Testis (tissue), 3 donors: ENCODE measurements around the gene NFATC2. TPM values are rescaled to one million over a fixed set of nuclear protein-coding genes. Genes with fewer than 3 reads are reported as not detected.

Source experiments
- DNase-seq: peaks from one replicate; pipeline ENCODE4 v3.0.0-alpha.2; 2019
- H3K27ac ChIP-seq, 2 donors: fragments of 200-600 bp; sonication (generic); one replicate each; pipeline ENCODE4 v1.5.1; 2019
- H3K27me3 ChIP-seq: fragments of 200-600 bp; sonication (generic); one replicate; pipeline ENCODE4 v1.5.1; 2019
- H3K36me3 ChIP-seq: fragments of 200-600 bp; sonication (generic); one replicate; pipeline ENCODE4 v1.5.1; 2017; ENCODE audit warnings: low read depth; ENCODE audit errors: missing control alignments
- H3K4me1 ChIP-seq: fragments of 200-600 bp; sonication (generic); one replicate; pipeline ENCODE4 v1.5.1; 2019
- H3K4me3 ChIP-seq, 2 donors: fragments of 200-600 bp; sonication (generic); one replicate each; pipeline ENCODE4 v1.5.1; 2017 to 2019
- H3K9me3 ChIP-seq: fragments of 200-600 bp; sonication (generic); one replicate; pipeline ENCODE4 v1.5.1; 2017
- CTCF ChIP-seq, 3 experiments: fragments of 450-650 bp in 2 of 3; fragments of 200-600 bp in 1 of 3; sonication (generic) in 1 of 3; IDR thresholded peaks; one replicate each; pipeline ENCODE4 v1.5.1; 2016 to 2019; ENCODE audit warnings: antibody characterized with exemption in 3 of 3, mild to moderate bottlenecking in 2 of 3, moderate library complexity in 1 of 3
- POLR2A ChIP-seq: fragments of 450-650 bp; IDR thresholded peaks from one replicate; pipeline ENCODE4 v1.6.1; 2017; ENCODE audit warnings: antibody characterized with exemption, mild to moderate bottlenecking, moderate library complexity
- WGBS, 2 donors: methylation state at CpG; one replicate each; pipeline ENCODE4 v1.1.5; 2018; 5-methylcytosine and 5-hydroxymethylcytosine counted together
- intact Hi-C: fragments of 100-400 bp; cut with DNase I; formaldehyde crosslinking; loops from one replicate; pipeline ENCODE4 v1.15.1; 2023; ENCODE audit warnings: low total_unique reads
- polyA plus RNA-seq: library from polyadenylated mRNA; stranded (reverse); fragments of 350-450 nt; fragmentation: Illumina TruSeq; extraction: RNeasy Lipid Tissue Mini Kit (QIAGEN cat#74804); gene quantifications from one replicate; pipeline ENCODE4 v1.2.3, GENCODE V29; 2014; ENCODE audit warnings: low read depth, low replicate concordance; ENCODE audit not compliant: insufficient read depth
- total RNA-seq, 2 donors: library from RNA; depleted of rRNA; stranded (reverse); fragments of >200 nt; gene quantifications; one replicate each; pipeline ENCODE4 v1.2.3, GENCODE V29; 2016

The NFATC2 gene
- total and polyA plus RNA-seq, 3 donors from 2014 or later, result 5.4 to 7.5 (median 6.5) TPM

- Histone ChIP-seq H3K27ac (no peak overlapping the region), H3K27me3 (no peaks in the 10 kb centered on the region), H3K4me1 (no peaks in the 10 kb centered on the region), H3K9me3 (no peaks in the 10 kb centered on the region), H3K36me3 (no peaks in the 10 kb centered on the region), H3K4me3 (no peak overlapping the region)
- TF ChIP-seq POLR2A (no peak), CTCF (IDR thresholded peaks at IDR 0.05) (no peak)
- 95 to 96% methylated on average over 9 of the region's 9 CpGs for whole genome bisulfite sequencing, 2 donors
- DNase-seq, result no peak
- intact Hi-C loops, result no loop called here
Measured at GRCh38 chr20:51403466-51404220, 138.9 kb downstream of the NFATC2 start.

- Histone ChIP-seq H3K9me3 (no peaks in the 10 kb centered on the region), H3K36me3 (no peaks in the 10 kb centered on the region), H3K4me3 (no peak overlapping the region), H3K27me3 (no peaks in the 10 kb centered on the region), H3K27ac (no peak overlapping the region), H3K4me1 (no peaks in the 10 kb centered on the region)
- DNase-seq, result no peak
- TF ChIP-seq CTCF (IDR thresholded peaks at IDR 0.05), result no peak
- intact Hi-C loops, result no loop called here
- WGBS, 2 donors, result 43 to 59% methylated on average over 2 of the region's 2 CpGs
Measured at GRCh38 chr20:51402201-51402600, 140.3 kb downstream of the NFATC2 start.

GRCh38 chr20:51401496-51401895, 141.0 kb downstream of the NFATC2 start:
- DNase-seq, result no peak
- no peaks in the 10 kb centered on the region for H3K36me3 ChIP-seq
- no peaks in the 10 kb centered on the region for H3K27me3 ChIP-seq
- peaks cover 3% of the 10 kb centered on the region for H3K4me1 ChIP-seq
- no peak for TF ChIP-seq POLR2A
- TF ChIP-seq CTCF (IDR thresholded peaks at IDR 0.05), result no peak
- 95 to 99% methylated on average over 4 of the region's 4 CpGs for WGBS, 2 donors
- H3K27ac ChIP-seq, result no peak overlapping the region
- H3K9me3 ChIP-seq, result no peaks in the 10 kb centered on the region
- intact Hi-C loops, result no loop called here
- no peak overlapping the region for H3K4me3 ChIP-seq

GRCh38 chr20:51400051-51400926, 142.2 kb downstream of the NFATC2 start:
- Histone ChIP-seq H3K4me3 (no peak overlapping the region), H3K27me3 (no peaks in the 10 kb centered on the region), H3K36me3 (no peaks in the 10 kb centered on the region), H3K27ac (no peak overlapping the region), H3K4me1 (peaks cover 5% of the 10 kb centered on the region), H3K9me3 (no peaks in the 10 kb centered on the region)
- DNase-seq, result no peak
- intact Hi-C loops, result no loop called here
- 86 to 89% methylated on average over 15 to 17 of the region's 17 CpGs for WGBS, 2 donors
- TF ChIP-seq POLR2A (no peak), CTCF (IDR thresholded peaks at IDR 0.05) (no peak)
